ENCODE results near the gene CERS4.

GRCh38 chr19:8163759-8164158, 45.4 kb upstream of the CERS4 start:
- TF ChIP-seq, protein P1, sequence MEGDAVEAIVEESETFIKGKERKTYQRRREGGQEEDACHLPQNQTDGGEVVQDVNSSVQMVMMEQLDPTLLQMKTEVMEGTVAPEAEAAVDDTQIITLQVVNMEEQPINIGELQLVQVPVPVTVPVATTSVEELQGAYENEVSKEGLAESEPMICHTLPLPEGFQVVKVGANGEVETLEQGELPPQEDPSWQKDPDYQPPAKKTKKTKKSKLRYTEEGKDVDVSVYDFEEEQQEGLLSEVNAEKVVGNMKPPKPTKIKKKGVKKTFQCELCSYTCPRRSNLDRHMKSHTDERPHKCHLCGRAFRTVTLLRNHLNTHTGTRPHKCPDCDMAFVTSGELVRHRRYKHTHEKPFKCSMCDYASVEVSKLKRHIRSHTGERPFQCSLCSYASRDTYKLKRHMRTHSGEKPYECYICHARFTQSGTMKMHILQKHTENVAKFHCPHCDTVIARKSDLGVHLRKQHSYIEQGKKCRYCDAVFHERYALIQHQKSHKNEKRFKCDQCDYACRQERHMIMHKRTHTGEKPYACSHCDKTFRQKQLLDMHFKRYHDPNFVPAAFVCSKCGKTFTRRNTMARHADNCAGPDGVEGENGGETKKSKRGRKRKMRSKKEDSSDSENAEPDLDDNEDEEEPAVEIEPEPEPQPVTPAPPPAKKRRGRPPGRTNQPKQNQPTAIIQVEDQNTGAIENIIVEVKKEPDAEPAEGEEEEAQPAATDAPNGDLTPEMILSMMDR (IDR thresholded peaks at IDR 0.05; ENCODE audit: extremely low read depth in 1 of 2, insufficient read depth in 1 of 2, low read depth in 1 of 2, low read length in 2 of 2), result no peak
- no peak for TF ChIP-seq POLR2AphosphoS5 (IDR thresholded peaks at IDR 0.05; ENCODE audit: insufficient read depth, low read depth, low read length)
- no peak for TF ChIP-seq POLR2A (IDR thresholded peaks at IDR 0.05; ENCODE audit: low read depth, low read length)
- TF ChIP-seq, protein P2, sequence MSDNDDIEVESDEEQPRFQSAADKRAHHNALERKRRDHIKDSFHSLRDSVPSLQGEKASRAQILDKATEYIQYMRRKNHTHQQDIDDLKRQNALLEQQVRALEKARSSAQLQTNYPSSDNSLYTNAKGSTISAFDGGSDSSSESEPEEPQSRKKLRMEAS (IDR thresholded peaks at IDR 0.05; ENCODE audit: insufficient read depth, insufficient read length), result no peak
- TF ChIP-seq EZH2 (IDR thresholded peaks at IDR 0.05; ENCODE audit: borderline replicate concordance, low read depth, low read length, severe bottlenecking), result no peak
- no peak for TF ChIP-seq JUN (IDR thresholded peaks at IDR 0.05; ENCODE audit: borderline replicate concordance, insufficient read depth, insufficient read length, low read depth)
- TF ChIP-seq GATA2 (IDR thresholded peaks at IDR 0.05; ENCODE audit: insufficient read depth, insufficient read length, low read depth, low read length), result no peak
- TF ChIP-seq FOS (IDR thresholded peaks at IDR 0.05; ENCODE audit: borderline replicate concordance, insufficient read depth, low read length), result no peak
